HCT116 (cell line): ENCODE data around the gene ANKRD22. TPM values are rescaled to one million over a fixed set of nuclear protein-coding genes. Genes with fewer than 3 reads are reported as not detected.

Experiments
- ATAC-seq: fragments of 200-7000 bp; cut with Tn5 transposase; 2 replicates; pipeline ENCODE4 v1.9.1; 2020; ENCODE audit warnings: mild to moderate bottlenecking, moderate library complexity
- BruUV-seq: library from RNA; stranded (reverse); fragments of 400-500 nt; replicated peaks from 2 replicates; lab custom pipeline; 2021; lab: Mats Ljungman, UMichigan
- CTCF ChIA-PET: fragments of 300-600 bp; sonication (Branson Sonifier 250); formaldehyde crosslinking; loops from one replicate; lab custom pipeline; 2021; ENCODE audit warnings: antibody characterized with exemption; lab: Charles Lee
- POLR2A ChIA-PET: fragments of 300-600, 350-600 bp; sonication (Branson Sonifier 250); formaldehyde crosslinking; loops from one replicate; lab custom pipeline; 2021; ENCODE audit warnings: antibody characterized with exemption; lab: Charles Lee
- RAD21 ChIA-PET, 2 experiments: fragments of 300-600 bp; sonication (Branson Sonifier 250); formaldehyde crosslinking; loops; one replicate each; lab custom pipeline; 2023; ENCODE audit warnings: low total read pairs in 2 of 2; ENCODE audit not compliant: uncharacterized antibody in 2 of 2, unreplicated experiment in 2 of 2, low non-redundant PET in 1 of 2; lab: Charles Lee
- DNase-seq: peaks from one replicate; pipeline ENCODE4 v3.0.0-alpha.2; 2010; ENCODE audit warnings: low read depth, low spot score
- H2AFZ ChIP-seq: fragments of 200-600 bp; shearing (Covaris generic), sonication (generic); 2 replicates; pipeline ENCODE4 v1.6.1; 2017; ENCODE audit warnings: low read depth, mixed run types, mixed read lengths, antibody characterized with exemption, low read length; ENCODE audit not compliant: poor library complexity, severe bottlenecking
- H3K27ac ChIP-seq: 2 replicates; pipeline ENCODE4 v1.5.1; 2012; ENCODE audit warnings: low read depth, low read length
- H3K27me3 ChIP-seq: fragments of 200-600 bp; sonication (generic); 2 replicates; pipeline ENCODE4 v1.6.1; 2016; ENCODE audit warnings: mixed run types, low read length, mixed read lengths; ENCODE audit not compliant: insufficient read depth
- H3K36me3 ChIP-seq, 2 experiments: fragments of 200-500 bp in 1 of 2; fragments of 200-600 bp in 1 of 2; sonication (Bioruptor generic) in 1 of 2; sonication (generic) in 1 of 2; 2 replicates each; pipeline versions ENCODE4 v1.5.1 to v1.6.1; 2014 to 2016; ENCODE audit warnings: low read length in 2 of 2, inconsistent platforms in 1 of 2, mixed read lengths in 1 of 2, mixed run types in 1 of 2; ENCODE audit not compliant: insufficient read depth in 2 of 2, control insufficient read depth in 1 of 2
- H3K4me1 ChIP-seq, 2 experiments: fragments of 200-600 bp in 1 of 2; sonication (generic) in 1 of 2; 2 replicates each; pipeline versions ENCODE4 v1.5.1 to v1.6.1; 2012 to 2017; ENCODE audit warnings: low read length in 2 of 2, inconsistent platforms in 1 of 2, mild to moderate bottlenecking in 1 of 2, mixed read lengths in 1 of 2, mixed run types in 1 of 2, moderate library complexity in 1 of 2; ENCODE audit not compliant: insufficient read depth in 2 of 2, control insufficient read depth in 1 of 2
- H3K4me2 ChIP-seq: fragments of 200-600 bp; sonication (generic); 2 replicates; pipeline ENCODE4 v1.6.1; 2017; ENCODE audit warnings: mixed run types, low read length, mixed read lengths
- H3K4me3 ChIP-seq, 2 experiments: fragments of 200-600 bp in 1 of 2; sonication (generic) in 1 of 2; replicated peaks in 1 of 2; 2 replicates each; pipeline ENCODE4 v1.5.1; 2011 to 2016; ENCODE audit warnings: low read length in 2 of 2, control low read depth in 1 of 2, low read depth in 1 of 2, mild to moderate bottlenecking in 1 of 2, mixed read lengths in 1 of 2, mixed run types in 1 of 2
- H3K79me2 ChIP-seq: fragments of 200-600 bp; sonication (generic); 2 replicates; pipeline ENCODE4 v1.6.1; 2017; ENCODE audit warnings: mild to moderate bottlenecking, mixed run types, low read length, moderate library complexity, mixed read lengths; ENCODE audit not compliant: insufficient read depth
- H3K9ac ChIP-seq: fragments of 200-600 bp; sonication (generic); 2 replicates; pipeline ENCODE4 v1.6.1; 2016; ENCODE audit warnings: low read length, mixed read lengths
- H3K9me2 ChIP-seq: fragments of 200-600 bp; sonication (generic), shearing (Covaris generic); 2 replicates; pipeline ENCODE4 v1.6.1; 2017; ENCODE audit warnings: mixed run types, mild to moderate bottlenecking, moderate library complexity; ENCODE audit not compliant: insufficient read depth
- H3K9me3 ChIP-seq, 2 experiments: fragments of 200-500 bp in 1 of 2; fragments of 200-600 bp in 1 of 2; sonication (Bioruptor generic) in 1 of 2; sonication (generic) in 1 of 2; 2 replicates each; pipeline ENCODE4 v1.6.1; 2014 to 2017; ENCODE audit warnings: low read length in 2 of 2, mixed read lengths in 2 of 2, inconsistent platforms in 1 of 2, low read depth in 1 of 2, mild to moderate bottlenecking in 1 of 2, mixed run types in 1 of 2, moderate library complexity in 1 of 2; ENCODE audit not compliant: control insufficient read depth in 1 of 2, insufficient read depth in 1 of 2
- H4K20me1 ChIP-seq: fragments of 200-600 bp; sonication (generic), shearing (Covaris generic); 2 replicates; pipeline ENCODE4 v1.6.1; 2017; ENCODE audit warnings: mixed run types, mild to moderate bottlenecking, moderate library complexity; ENCODE audit not compliant: insufficient read depth
- CBX3 ChIP-seq: IDR thresholded peaks from 2 replicates; pipeline ENCODE4 v1.6.1; 2012; ENCODE audit warnings: low read depth
- ELF1 ChIP-seq: IDR thresholded peaks from 2 replicates; pipeline ENCODE4 v1.6.1; 2012; ENCODE audit warnings: low read depth, borderline replicate concordance
- EZH2 ChIP-seq: fragments of 200-600 bp; sonication (generic); IDR thresholded peaks from 2 replicates; pipeline ENCODE4 v1.6.1; 2017; ENCODE audit warnings: antibody characterized with exemption, mixed run types
- EZH2phosphoT487 ChIP-seq: fragments of 200-600 bp; IDR thresholded peaks from 2 replicates; pipeline ENCODE4 v1.6.1; 2018; ENCODE audit warnings: antibody characterized with exemption, borderline replicate concordance
- FOSL1 ChIP-seq: IDR thresholded peaks from 2 replicates; pipeline ENCODE4 v1.6.1; 2012; ENCODE audit warnings: low read depth
- POLR2A ChIP-seq: IDR thresholded peaks from 2 replicates; pipeline ENCODE4 v1.7.0; 2011; ENCODE audit warnings: borderline replicate concordance; ENCODE audit not compliant: insufficient read depth, insufficient read length; ENCODE audit errors: extremely low read depth
- POLR2AphosphoS5 ChIP-seq: IDR thresholded peaks from 2 replicates; pipeline ENCODE4 v1.6.1; 2011; ENCODE audit warnings: mild to moderate bottlenecking, low read depth, low read length, moderate library complexity
- RAD21 ChIP-seq: IDR thresholded peaks from 2 replicates; pipeline ENCODE4 v1.6.1; 2012; ENCODE audit warnings: low read depth, mild to moderate bottlenecking
- SIN3A ChIP-seq: IDR thresholded peaks from 2 replicates; pipeline ENCODE4 v1.6.1; 2012; ENCODE audit warnings: low read depth
- TCF7L2 ChIP-seq: IDR thresholded peaks from 2 replicates; pipeline ENCODE4 v1.7.0; 2011; ENCODE audit warnings: borderline replicate concordance, inconsistent platforms; ENCODE audit not compliant: insufficient read depth, insufficient read length; ENCODE audit errors: extremely low read depth
- YY1 ChIP-seq: IDR thresholded peaks from 2 replicates; pipeline ENCODE4 v1.6.1; 2011; ENCODE audit warnings: low read length, low read depth, moderate library complexity, mild to moderate bottlenecking; ENCODE audit not compliant: insufficient replicate concordance; ENCODE audit errors: extremely low read depth
- ZFX ChIP-seq: fragments of 450-650 bp; IDR thresholded peaks from 2 replicates; pipeline ENCODE4 v1.6.1; 2017
- ZNF274 ChIP-seq: fragments of 200-500 bp; sonication (Bioruptor generic); IDR thresholded peaks from 2 replicates; pipeline ENCODE4 v1.6.1; 2014; ENCODE audit warnings: mild to moderate bottlenecking, low read depth, low read length, inconsistent platforms
- intact Hi-C: fragments of 100-400 bp; cut with micrococcal nuclease; formaldehyde crosslinking; loops from 2 replicates; pipeline ENCODE4 v1.10.0; 2022
- total RNA-seq: library from RNA; stranded (reverse); gene quantifications from one replicate; pipeline ENCODE4 v1.2.1, GENCODE V29; 2021; ENCODE audit not compliant: unreplicated experiment
- TF ChIP-seq, protein P1 (sequence below): IDR thresholded peaks from 2 replicates; pipeline ENCODE4 v1.6.1; 2011; ENCODE audit warnings: mild to moderate bottlenecking, low read length, moderate library complexity; ENCODE audit not compliant: insufficient replicate concordance; ENCODE audit errors: extremely low read depth
- TF ChIP-seq, protein P2 (sequence below), 3 experiments: fragments of 200-600 bp in 1 of 3; sonication (generic) in 1 of 3; IDR thresholded peaks in 2 of 3; conservative IDR thresholded peaks in 1 of 3; 2 replicates each; pipeline ENCODE4 v1.5.1; 2012 to 2017; ENCODE audit warnings: low read depth in 2 of 3, low read length in 2 of 3, antibody characterized with exemption in 1 of 3, borderline replicate concordance in 1 of 3, control low read depth in 1 of 3, mild to moderate bottlenecking in 1 of 3, mixed read lengths in 1 of 3, mixed run types in 1 of 3, moderate library complexity in 1 of 3; ENCODE audit not compliant: insufficient read depth in 1 of 3

ANKRD22 gene
- total RNA-seq, 1 experiment from 2014 or later = 2.3 TPM

DNA sequence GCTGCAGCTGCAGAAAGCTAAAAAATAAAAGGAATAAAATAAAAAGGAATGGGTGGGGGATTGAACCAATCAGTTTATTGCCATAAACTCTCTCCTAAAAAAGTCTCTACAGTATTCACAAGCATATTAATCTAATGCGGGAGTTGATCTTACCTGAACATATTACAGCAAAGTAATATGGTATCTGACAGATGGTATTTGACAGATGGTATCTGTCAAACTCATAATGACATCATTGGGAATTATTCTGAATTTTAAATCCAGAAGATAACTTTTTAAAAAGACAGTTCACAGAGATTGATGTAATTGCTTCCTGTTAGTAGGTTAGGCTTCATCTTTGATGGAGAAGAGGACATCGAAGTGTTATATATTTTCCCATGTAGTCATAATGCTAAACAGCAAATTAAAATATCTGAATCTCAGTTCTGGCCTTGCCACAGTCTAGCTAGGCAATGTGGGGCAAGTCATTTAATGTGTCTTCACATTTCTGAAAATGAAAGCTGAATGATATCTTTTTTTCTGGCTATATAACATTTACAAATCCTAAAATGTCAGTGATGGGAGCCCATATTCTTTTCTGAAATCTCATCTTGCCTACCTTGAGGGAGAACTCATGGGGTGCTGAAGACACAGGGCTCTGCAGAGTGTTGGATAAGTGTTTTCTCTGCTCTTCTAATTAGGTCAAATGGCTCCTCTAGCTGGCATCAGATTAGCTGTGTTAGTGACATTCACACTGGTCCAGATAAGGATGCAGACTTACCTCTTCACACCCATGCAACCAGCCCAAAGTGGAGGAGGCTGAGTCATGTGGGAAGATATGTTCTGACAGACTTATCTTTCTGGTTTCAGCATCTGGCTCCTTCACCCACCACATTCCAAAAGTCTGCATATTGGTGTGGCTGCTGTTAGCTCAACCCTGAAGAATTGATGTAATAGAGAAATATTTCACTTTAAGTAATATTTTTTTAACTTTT is 51.2 kb downstream of the ANKRD22 start:
- no peak overlapping the region for H3K4me2 ChIP-seq
- H3K36me3 ChIP-seq = no peaks in the 10 kb centered on the region
- no peaks in the 10 kb centered on the region for H4K20me1 ChIP-seq
- H3K27me3 ChIP-seq = no peaks in the 10 kb centered on the region
- intact Hi-C loops = no loop called here
- no peak overlapping the region for H3K4me3 ChIP-seq
- POLR2A ChIA-PET = no interaction called here
- ATAC-seq = no peak
- no peak overlapping the region for H3K9ac ChIP-seq
- TF ChIP-seq SIN3A = no peak
- no peak for TF ChIP-seq POLR2A
- no peak for TF ChIP-seq ZNF274
- no peak for TF ChIP-seq ELF1
- TF ChIP-seq, protein P1, sequence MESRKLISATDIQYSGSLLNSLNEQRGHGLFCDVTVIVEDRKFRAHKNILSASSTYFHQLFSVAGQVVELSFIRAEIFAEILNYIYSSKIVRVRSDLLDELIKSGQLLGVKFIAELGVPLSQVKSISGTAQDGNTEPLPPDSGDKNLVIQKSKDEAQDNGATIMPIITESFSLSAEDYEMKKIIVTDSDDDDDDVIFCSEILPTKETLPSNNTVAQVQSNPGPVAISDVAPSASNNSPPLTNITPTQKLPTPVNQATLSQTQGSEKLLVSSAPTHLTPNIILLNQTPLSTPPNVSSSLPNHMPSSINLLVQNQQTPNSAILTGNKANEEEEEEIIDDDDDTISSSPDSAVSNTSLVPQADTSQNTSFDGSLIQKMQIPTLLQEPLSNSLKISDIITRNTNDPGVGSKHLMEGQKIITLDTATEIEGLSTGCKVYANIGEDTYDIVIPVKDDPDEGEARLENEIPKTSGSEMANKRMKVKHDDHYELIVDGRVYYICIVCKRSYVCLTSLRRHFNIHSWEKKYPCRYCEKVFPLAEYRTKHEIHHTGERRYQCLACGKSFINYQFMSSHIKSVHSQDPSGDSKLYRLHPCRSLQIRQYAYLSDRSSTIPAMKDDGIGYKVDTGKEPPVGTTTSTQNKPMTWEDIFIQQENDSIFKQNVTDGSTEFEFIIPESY = no peak
- TF ChIP-seq, protein P2, sequence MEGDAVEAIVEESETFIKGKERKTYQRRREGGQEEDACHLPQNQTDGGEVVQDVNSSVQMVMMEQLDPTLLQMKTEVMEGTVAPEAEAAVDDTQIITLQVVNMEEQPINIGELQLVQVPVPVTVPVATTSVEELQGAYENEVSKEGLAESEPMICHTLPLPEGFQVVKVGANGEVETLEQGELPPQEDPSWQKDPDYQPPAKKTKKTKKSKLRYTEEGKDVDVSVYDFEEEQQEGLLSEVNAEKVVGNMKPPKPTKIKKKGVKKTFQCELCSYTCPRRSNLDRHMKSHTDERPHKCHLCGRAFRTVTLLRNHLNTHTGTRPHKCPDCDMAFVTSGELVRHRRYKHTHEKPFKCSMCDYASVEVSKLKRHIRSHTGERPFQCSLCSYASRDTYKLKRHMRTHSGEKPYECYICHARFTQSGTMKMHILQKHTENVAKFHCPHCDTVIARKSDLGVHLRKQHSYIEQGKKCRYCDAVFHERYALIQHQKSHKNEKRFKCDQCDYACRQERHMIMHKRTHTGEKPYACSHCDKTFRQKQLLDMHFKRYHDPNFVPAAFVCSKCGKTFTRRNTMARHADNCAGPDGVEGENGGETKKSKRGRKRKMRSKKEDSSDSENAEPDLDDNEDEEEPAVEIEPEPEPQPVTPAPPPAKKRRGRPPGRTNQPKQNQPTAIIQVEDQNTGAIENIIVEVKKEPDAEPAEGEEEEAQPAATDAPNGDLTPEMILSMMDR (IDR thresholded peaks at IDR 0.05 in 2 of 3, conservative IDR thresholded peaks at IDR 0.05 in 1 of 3; ENCODE audit: borderline replicate concordance in 1 of 3, insufficient read depth in 1 of 3, low read depth in 2 of 3, low read length in 2 of 3) = no peak
- TF ChIP-seq FOSL1 = no peak
- TF ChIP-seq POLR2AphosphoS5 = no peak
- TF ChIP-seq EZH2phosphoT487 = no peak
- no peak for TF ChIP-seq RAD21
- no peak for TF ChIP-seq TCF7L2
- no peak for TF ChIP-seq CBX3
- TF ChIP-seq EZH2 = no peak
- TF ChIP-seq ZFX = no peak
- no peak for TF ChIP-seq YY1
- no peak overlapping the region for H2AFZ ChIP-seq
- no peaks in the 10 kb centered on the region for H3K9me2 ChIP-seq
- no peaks in the 10 kb centered on the region for H3K4me1 ChIP-seq
- H3K9me3 ChIP-seq = no peaks in the 10 kb centered on the region
- no peak overlapping the region for H3K27ac ChIP-seq
- BruUV-seq = no TSS peak
- no peak for DNase-seq
- CTCF ChIA-PET = no interaction called here
- RAD21 ChIA-PET = no interaction called here
- H3K79me2 ChIP-seq = no peaks in the 10 kb centered on the region
